Parathyroid adenoma (tissue), 2 donors: ENCODE results near the gene MSI2.

Experiments
- H2AFZ ChIP-seq: fragments of 300-600 bp; sonication (generic); one replicate; pipeline ENCODE4 v1.7.0; 2017; ENCODE audit warnings: antibody characterized with exemption, mild to moderate bottlenecking
- H3K27ac ChIP-seq: fragments of 300-600 bp; sonication (generic); one replicate; pipeline ENCODE4 v1.7.0; 2017
- H3K27me3 ChIP-seq: fragments of 300-600 bp; sonication (generic); one replicate; pipeline ENCODE4 v1.7.0; 2017; ENCODE audit warnings: low read length; ENCODE audit not compliant: control insufficient read depth, insufficient read depth
- H3K36me3 ChIP-seq: fragments of 300-600 bp; sonication (generic); one replicate; pipeline ENCODE4 v1.7.0; 2017; ENCODE audit warnings: low read length; ENCODE audit not compliant: control insufficient read depth, insufficient read depth
- H3K4me1 ChIP-seq: fragments of 300-600 bp; sonication (generic); one replicate; pipeline ENCODE4 v1.7.0; 2017; ENCODE audit warnings: control low read depth
- H3K4me2 ChIP-seq: fragments of 300-600 bp; sonication (generic); one replicate; pipeline ENCODE4 v1.7.0; 2017; ENCODE audit warnings: low read length
- H3K4me3 ChIP-seq: fragments of 300-600 bp; sonication (generic); one replicate; pipeline ENCODE4 v1.7.0; 2017; ENCODE audit warnings: low read depth, low read length
- H3K79me2 ChIP-seq: fragments of 300-600 bp; sonication (generic); one replicate; pipeline ENCODE4 v1.7.0; 2017; ENCODE audit warnings: control low read depth
- H3K9ac ChIP-seq: fragments of 300-600 bp; sonication (generic); one replicate; pipeline ENCODE4 v1.7.0; 2017; ENCODE audit warnings: mild to moderate bottlenecking
- H3K9me3 ChIP-seq: fragments of 300-600 bp; sonication (generic); one replicate; pipeline ENCODE4 v1.7.0; 2017; ENCODE audit warnings: low read length; ENCODE audit not compliant: control insufficient read depth
- CTCF ChIP-seq: fragments of 300-600 bp; sonication (generic); IDR thresholded peaks from one replicate; pipeline ENCODE4 v1.7.0; 2017; ENCODE audit warnings: antibody characterized with exemption, mild to moderate bottlenecking
- donor health status: primary hyperparathyroidism.

MSI2 gene

GRCh38 chr17:57487573-57487972 is 231.2 kb downstream of the MSI2 start:
- TF ChIP-seq CTCF, result no peak
- no peaks in the 10 kb centered on the region for H3K9me3 ChIP-seq
- peaks cover 67% of the 10 kb centered on the region for H3K4me1 ChIP-seq
- H3K27me3 ChIP-seq, result no peaks in the 10 kb centered on the region
- H3K79me2 ChIP-seq, result peaks cover 92% of the 10 kb centered on the region
- no peak overlapping the region for H3K4me3 ChIP-seq
- no peaks in the 10 kb centered on the region for H3K36me3 ChIP-seq
- H3K4me2 ChIP-seq, result no peak overlapping the region
- H3K27ac ChIP-seq, result no peak overlapping the region
- no peak overlapping the region for H2AFZ ChIP-seq
- H3K9ac ChIP-seq, result no peak overlapping the region

GRCh38 chr17:57488856-57489255 is 232.5 kb downstream of the MSI2 start:
- no peak for TF ChIP-seq CTCF
- Histone ChIP-seq H3K4me1 (peaks cover 68% of the 10 kb centered on the region), H3K27ac (no peak overlapping the region)

DNA sequence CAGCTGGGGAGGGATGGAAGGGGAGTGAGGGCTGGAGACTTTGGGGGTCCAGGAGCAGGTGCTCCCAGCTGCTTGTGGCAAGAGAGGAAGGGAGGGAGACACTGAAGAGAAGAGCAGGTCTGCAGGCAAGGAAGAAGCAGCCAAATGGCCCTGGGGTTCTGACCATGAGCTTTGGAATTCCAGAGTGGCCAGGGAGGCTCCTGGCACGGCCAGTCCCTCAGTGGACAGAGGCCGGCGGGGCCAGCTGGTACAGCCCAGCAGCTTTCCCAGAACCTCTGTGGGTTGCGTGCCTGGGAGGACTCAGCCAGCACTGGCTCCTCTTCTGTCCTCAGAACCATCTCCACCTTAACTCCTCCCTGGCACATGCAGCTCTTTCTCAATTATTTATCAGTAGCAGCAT is 233.0 kb downstream of the MSI2 start:
- Histone ChIP-seq H3K27ac (no peak overlapping the region), H3K4me3 (no peak overlapping the region), H3K36me3 (no peaks in the 10 kb centered on the region), H2AFZ (no peak overlapping the region), H3K4me1 (peaks cover 65% of the 10 kb centered on the region), H3K4me2 (no peak overlapping the region), H3K79me2 (peaks cover 94% of the 10 kb centered on the region), H3K9me3 (no peaks in the 10 kb centered on the region), H3K27me3 (no peaks in the 10 kb centered on the region), H3K9ac (no peak overlapping the region)
- no peak for TF ChIP-seq CTCF

More at GRCh38 chr17:57488856-57489255, 232.5 kb downstream of the MSI2 start:
- no peaks in the 10 kb centered on the region for H3K36me3 ChIP-seq
- H3K9ac ChIP-seq, result no peak overlapping the region
- peaks cover 94% of the 10 kb centered on the region for H3K79me2 ChIP-seq
- no peak overlapping the region for H3K4me3 ChIP-seq
- no peaks in the 10 kb centered on the region for H3K9me3 ChIP-seq
- no peaks in the 10 kb centered on the region for H3K27me3 ChIP-seq
- H3K4me2 ChIP-seq, result no peak overlapping the region
- no peak overlapping the region for H2AFZ ChIP-seq

GRCh38 chr17:57490111-57490845 is 234.0 kb downstream of the MSI2 start:
- Histone ChIP-seq H2AFZ (no peak overlapping the region), H3K79me2 (peaks cover 94% of the 10 kb centered on the region), H3K36me3 (no peaks in the 10 kb centered on the region), H3K4me3 (no peak overlapping the region), H3K4me2 (no peak overlapping the region), H3K27ac (peak overlapping the region; percentile 13), H3K4me1 (peaks cover 57% of the 10 kb centered on the region), H3K27me3 (no peaks in the 10 kb centered on the region), H3K9ac (no peak overlapping the region), H3K9me3 (no peaks in the 10 kb centered on the region)
- TF ChIP-seq CTCF, result no peak

DNA sequence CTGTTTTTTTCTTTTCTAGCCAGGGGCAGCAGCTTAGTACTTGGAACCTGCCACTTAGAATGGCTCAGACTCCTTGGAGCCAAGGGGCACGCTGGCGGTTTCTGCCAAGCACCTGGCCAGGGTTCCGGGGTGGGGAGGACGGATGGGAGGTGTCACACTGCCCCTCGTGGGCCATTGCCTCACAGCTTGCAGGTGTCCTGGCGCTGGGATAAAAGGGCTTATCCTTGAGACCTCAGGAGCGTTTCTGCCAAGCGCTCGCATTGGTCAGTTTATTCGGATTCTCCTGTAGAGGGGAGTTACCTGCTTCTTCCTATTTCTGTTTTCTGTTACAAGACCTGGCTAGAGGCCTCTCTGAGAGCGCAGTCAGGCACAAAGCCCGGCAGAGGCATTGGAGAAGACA is 234.6 kb downstream of the MSI2 start:
- H3K9me3 ChIP-seq, result no peaks in the 10 kb centered on the region
- no peak overlapping the region for H3K4me2 ChIP-seq
- no peak overlapping the region for H3K9ac ChIP-seq
- H2AFZ ChIP-seq, result no peak overlapping the region
- peak overlapping the region; percentile 13 for H3K27ac ChIP-seq
- peaks cover 55% of the 10 kb centered on the region for H3K4me1 ChIP-seq
- peaks cover 89% of the 10 kb centered on the region for H3K79me2 ChIP-seq
- no peak overlapping the region for H3K4me3 ChIP-seq
- peak; percentile 21 for TF ChIP-seq CTCF
- H3K36me3 ChIP-seq, result no peaks in the 10 kb centered on the region
- no peaks in the 10 kb centered on the region for H3K27me3 ChIP-seq
